PC-3 (cell line): ENCODE results near the gene CHRNG.

Experiments used
- EZH2 ChIP-seq: fragments of 300-600 bp; sonication (generic); IDR thresholded peaks from one replicate; pipeline ENCODE4 v1.6.1; 2017; ENCODE audit warnings: antibody characterized with exemption, mild to moderate bottlenecking, low read length; ENCODE audit not compliant: unreplicated experiment
- TF ChIP-seq, protein P1 (sequence below): fragments of 300-600 bp; sonication (generic); conservative IDR thresholded peaks from 2 replicates; pipeline ENCODE4 v1.5.1; 2017; ENCODE audit warnings: antibody characterized with exemption, low read depth, mild to moderate bottlenecking, low read length

DNA sequence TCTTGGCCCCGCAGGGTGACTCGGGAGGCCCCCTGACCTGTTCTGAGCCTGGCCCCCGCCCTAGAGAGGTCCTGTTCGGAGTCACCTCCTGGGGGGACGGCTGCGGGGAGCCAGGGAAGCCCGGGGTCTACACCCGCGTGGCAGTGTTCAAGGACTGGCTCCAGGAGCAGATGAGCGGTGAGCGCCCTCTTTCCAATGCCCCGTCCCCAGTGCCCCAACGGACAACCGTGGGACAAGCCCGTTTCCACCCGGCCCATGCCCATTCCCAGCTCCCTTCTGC, 16.1 kb upstream of the CHRNG start:
- no peak for TF ChIP-seq EZH2
- TF ChIP-seq, protein P1, sequence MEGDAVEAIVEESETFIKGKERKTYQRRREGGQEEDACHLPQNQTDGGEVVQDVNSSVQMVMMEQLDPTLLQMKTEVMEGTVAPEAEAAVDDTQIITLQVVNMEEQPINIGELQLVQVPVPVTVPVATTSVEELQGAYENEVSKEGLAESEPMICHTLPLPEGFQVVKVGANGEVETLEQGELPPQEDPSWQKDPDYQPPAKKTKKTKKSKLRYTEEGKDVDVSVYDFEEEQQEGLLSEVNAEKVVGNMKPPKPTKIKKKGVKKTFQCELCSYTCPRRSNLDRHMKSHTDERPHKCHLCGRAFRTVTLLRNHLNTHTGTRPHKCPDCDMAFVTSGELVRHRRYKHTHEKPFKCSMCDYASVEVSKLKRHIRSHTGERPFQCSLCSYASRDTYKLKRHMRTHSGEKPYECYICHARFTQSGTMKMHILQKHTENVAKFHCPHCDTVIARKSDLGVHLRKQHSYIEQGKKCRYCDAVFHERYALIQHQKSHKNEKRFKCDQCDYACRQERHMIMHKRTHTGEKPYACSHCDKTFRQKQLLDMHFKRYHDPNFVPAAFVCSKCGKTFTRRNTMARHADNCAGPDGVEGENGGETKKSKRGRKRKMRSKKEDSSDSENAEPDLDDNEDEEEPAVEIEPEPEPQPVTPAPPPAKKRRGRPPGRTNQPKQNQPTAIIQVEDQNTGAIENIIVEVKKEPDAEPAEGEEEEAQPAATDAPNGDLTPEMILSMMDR, result no peak
